OCI-LY3 (cell line): ENCODE data around the gene EPHB2.

Experiments
- CTCF ChIP-seq: fragments of 200-600, 300-600 bp; sonication (generic); IDR thresholded peaks from 2 replicates; pipeline ENCODE4 v1.5.1; 2014; ENCODE audit warnings: antibody characterized with exemption, low read length, low read depth
- EZH2phosphoT487 ChIP-seq: fragments of 200-600 bp; shearing (Covaris generic); IDR thresholded peaks from 2 replicates; pipeline ENCODE4 v1.6.1; 2018; ENCODE audit warnings: antibody characterized with exemption, mixed run types, low read depth

- TF ChIP-seq CTCF = no peak
- no peak for TF ChIP-seq EZH2phosphoT487
These were observed 156.2 kb downstream of the EPHB2 start for GRCh38 chr1:22866868-22867267.
